ENCODE data around the gene RAB15. TPM values are rescaled to one million over a fixed set of nuclear protein-coding genes. Genes with fewer than 3 reads are reported as not detected.

The RAB15 gene
- total and polyA plus RNA-seq, 9 of the 15 experiments (the other 6 are each of a cell fraction or from before 2014, with no cell fraction given): 0.09 to 0.30 (median 0.16) TPM; not detected in 2

- CTCF ChIA-PET (ENCODE audit: low intra/inter-chr PET ratio): no interaction called here
- intact Hi-C loops (cut with micrococcal nuclease) (no loop called here), in situ Hi-C loops (cut with MboI) (no loop called here)
- Histone ChIP-seq H3K9me1 (ENCODE audit: control insufficient read depth, insufficient read depth, low read length) (no peaks in the 10 kb centered on the region), H3K27ac (ENCODE audit: extremely low read depth, low read depth, low read length) (no peak overlapping the region), H3K9ac (ENCODE audit: insufficient read depth in 1 of 2, low read depth in 2 of 2, low read length in 2 of 2) (no peak overlapping the region), H3K79me2 (ENCODE audit: control insufficient read depth, insufficient read depth, low read length) (peaks cover 25% of the 10 kb centered on the region), H3K4me2 (ENCODE audit: insufficient read depth, low read length) (no peak overlapping the region), H3K4me3 (no peak overlapping the region), H3K4me1 (replicated peaks in 1 of 2; ENCODE audit: control insufficient read depth in 2 of 2, insufficient read depth in 2 of 2, low read length in 2 of 2) (no peaks in the 10 kb centered on the region; a peak in 2 of 5 replicates), H3K9me3 (replicated peaks; ENCODE audit: control insufficient read depth, insufficient read depth, low read depth, low read length) (no peaks in the 10 kb centered on the region), H4K20me1 (replicated peaks; ENCODE audit: control insufficient read depth, insufficient read depth, low read length) (no peaks in the 10 kb centered on the region), H3K36me3 (ENCODE audit: control insufficient read depth, insufficient read depth, low read length) (no peaks in the 10 kb centered on the region), H3K27me3 (ENCODE audit: control insufficient read depth in 2 of 2, insufficient read depth in 2 of 2, low read length in 2 of 2) (no peaks in the 10 kb centered on the region), H2AFZ (ENCODE audit: low read depth, low read length) (no peak overlapping the region)
- no peak for DNase-seq (ENCODE audit: extremely low read depth in 1 of 4, low spot score in 3 of 4)
- FAIRE-seq: no peak
- ATAC-seq: no peak; the same call in 2 of the 3 replicates
- POLR2A ChIA-PET: interaction anchor here (0.7 to 2.3 kb wide), 4 partner anchors 9 to 40 kb away, joined by 3 to 5 read pairs (median 4); partner anchors contain the start of gene FNTB
- no TSS peak for BruUV-seq (replicated peaks)
- TF ChIP-seq, protein P1, sequence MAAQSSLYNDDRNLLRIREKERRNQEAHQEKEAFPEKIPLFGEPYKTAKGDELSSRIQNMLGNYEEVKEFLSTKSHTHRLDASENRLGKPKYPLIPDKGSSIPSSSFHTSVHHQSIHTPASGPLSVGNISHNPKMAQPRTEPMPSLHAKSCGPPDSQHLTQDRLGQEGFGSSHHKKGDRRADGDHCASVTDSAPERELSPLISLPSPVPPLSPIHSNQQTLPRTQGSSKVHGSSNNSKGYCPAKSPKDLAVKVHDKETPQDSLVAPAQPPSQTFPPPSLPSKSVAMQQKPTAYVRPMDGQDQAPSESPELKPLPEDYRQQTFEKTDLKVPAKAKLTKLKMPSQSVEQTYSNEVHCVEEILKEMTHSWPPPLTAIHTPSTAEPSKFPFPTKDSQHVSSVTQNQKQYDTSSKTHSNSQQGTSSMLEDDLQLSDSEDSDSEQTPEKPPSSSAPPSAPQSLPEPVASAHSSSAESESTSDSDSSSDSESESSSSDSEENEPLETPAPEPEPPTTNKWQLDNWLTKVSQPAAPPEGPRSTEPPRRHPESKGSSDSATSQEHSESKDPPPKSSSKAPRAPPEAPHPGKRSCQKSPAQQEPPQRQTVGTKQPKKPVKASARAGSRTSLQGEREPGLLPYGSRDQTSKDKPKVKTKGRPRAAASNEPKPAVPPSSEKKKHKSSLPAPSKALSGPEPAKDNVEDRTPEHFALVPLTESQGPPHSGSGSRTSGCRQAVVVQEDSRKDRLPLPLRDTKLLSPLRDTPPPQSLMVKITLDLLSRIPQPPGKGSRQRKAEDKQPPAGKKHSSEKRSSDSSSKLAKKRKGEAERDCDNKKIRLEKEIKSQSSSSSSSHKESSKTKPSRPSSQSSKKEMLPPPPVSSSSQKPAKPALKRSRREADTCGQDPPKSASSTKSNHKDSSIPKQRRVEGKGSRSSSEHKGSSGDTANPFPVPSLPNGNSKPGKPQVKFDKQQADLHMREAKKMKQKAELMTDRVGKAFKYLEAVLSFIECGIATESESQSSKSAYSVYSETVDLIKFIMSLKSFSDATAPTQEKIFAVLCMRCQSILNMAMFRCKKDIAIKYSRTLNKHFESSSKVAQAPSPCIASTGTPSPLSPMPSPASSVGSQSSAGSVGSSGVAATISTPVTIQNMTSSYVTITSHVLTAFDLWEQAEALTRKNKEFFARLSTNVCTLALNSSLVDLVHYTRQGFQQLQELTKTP (IDR thresholded peaks at IDR 0.05; ENCODE audit: low read depth in 1 of 2, partially characterized antibody in 2 of 2): no peak
- TF ChIP-seq FOXJ3 (CRISPR knock-in tag; IDR thresholded peaks at IDR 0.05): no peak
- no peak for TF ChIP-seq GABPB2 (CRISPR knock-in tag; conservative IDR thresholded peaks at IDR 0.05)
- TF ChIP-seq, protein P2, sequence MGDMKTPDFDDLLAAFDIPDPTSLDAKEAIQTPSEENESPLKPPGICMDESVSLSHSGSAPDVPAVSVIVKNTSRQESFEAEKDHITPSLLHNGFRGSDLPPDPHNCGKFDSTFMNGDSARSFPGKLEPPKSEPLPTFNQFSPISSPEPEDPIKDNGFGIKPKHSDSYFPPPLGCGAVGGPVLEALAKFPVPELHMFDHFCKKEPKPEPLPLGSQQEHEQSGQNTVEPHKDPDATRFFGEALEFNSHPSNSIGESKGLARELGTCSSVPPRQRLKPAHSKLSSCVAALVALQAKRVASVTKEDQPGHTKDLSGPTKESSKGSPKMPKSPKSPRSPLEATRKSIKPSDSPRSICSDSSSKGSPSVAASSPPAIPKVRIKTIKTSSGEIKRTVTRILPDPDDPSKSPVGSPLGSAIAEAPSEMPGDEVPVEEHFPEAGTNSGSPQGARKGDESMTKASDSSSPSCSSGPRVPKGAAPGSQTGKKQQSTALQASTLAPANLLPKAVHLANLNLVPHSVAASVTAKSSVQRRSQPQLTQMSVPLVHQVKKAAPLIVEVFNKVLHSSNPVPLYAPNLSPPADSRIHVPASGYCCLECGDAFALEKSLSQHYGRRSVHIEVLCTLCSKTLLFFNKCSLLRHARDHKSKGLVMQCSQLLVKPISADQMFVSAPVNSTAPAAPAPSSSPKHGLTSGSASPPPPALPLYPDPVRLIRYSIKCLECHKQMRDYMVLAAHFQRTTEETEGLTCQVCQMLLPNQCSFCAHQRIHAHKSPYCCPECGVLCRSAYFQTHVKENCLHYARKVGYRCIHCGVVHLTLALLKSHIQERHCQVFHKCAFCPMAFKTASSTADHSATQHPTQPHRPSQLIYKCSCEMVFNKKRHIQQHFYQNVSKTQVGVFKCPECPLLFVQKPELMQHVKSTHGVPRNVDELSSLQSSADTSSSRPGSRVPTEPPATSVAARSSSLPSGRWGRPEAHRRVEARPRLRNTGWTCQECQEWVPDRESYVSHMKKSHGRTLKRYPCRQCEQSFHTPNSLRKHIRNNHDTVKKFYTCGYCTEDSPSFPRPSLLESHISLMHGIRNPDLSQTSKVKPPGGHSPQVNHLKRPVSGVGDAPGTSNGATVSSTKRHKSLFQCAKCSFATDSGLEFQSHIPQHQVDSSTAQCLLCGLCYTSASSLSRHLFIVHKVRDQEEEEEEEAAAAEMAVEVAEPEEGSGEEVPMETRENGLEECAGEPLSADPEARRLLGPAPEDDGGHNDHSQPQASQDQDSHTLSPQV (IDR thresholded peaks at IDR 0.05): peak; percentile 90
- TF ChIP-seq ZNF140 (CRISPR knock-in tag; IDR thresholded peaks at IDR 0.05): no peak
- TF ChIP-seq IFI16 (CRISPR knock-in tag; IDR thresholded peaks at IDR 0.05): no peak
- no peak for TF ChIP-seq CREB1 (IDR thresholded peaks at IDR 0.05)
- no peak for TF ChIP-seq CREB1 (CRISPR knock-in tag; IDR thresholded peaks at IDR 0.05)
- TF ChIP-seq ZNF24 (IDR thresholded peaks at IDR 0.05): no peak
- no peak for TF ChIP-seq MED1 (CRISPR knock-in tag; IDR thresholded peaks at IDR 0.05; ENCODE audit: borderline replicate concordance)
- no peak for TF ChIP-seq NEUROD1 (IDR thresholded peaks at IDR 0.05; ENCODE audit: borderline replicate concordance, low read depth, low read length, partially characterized antibody)
These were observed 26.4 kb upstream of the RAB15 start for GRCh38 chr14:64998455-64998931.
